Measurements from ENCODE around the gene GALNT17.

DNA sequence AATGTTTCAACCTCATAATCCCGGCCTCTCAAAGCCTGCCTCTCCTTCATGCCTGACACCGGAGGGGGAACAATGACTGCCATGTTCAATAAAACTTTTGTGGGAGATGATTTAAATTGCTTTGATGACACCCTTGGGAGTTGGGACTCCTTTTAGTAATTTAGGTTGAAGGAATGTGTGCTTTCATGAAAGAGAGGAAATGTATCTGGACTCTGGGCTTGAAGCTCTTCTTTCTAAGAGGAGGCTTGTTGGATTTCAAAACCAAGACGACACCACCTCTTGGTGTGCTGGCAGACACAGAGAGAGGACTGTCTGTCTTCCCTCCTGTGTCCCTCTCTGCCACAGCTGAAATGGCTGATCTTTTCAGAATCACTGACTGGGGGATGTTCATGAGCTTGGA, 168.1 kb downstream of the GALNT17 start:
- TF ChIP-seq POLR2AphosphoS5 (IDR thresholded peaks at IDR 0.05; ENCODE audit: borderline replicate concordance, low read depth, low read length) (no peak), EZH2 (IDR thresholded peaks at IDR 0.05) (no peak)
